K562 (cell line): ENCODE measurements around the gene RITA1.

Experiments
- CEBPB ChIP-seq: fragments of 450-650 bp; IDR thresholded peaks from 2 replicates; pipeline ENCODE4 v1.6.1; 2016; ENCODE audit warnings: missing genetic modification characterization, missing compliant biosample characterization
- KAT2B ChIP-seq: IDR thresholded peaks from one replicate; pipeline ENCODE4 v1.6.1; 2012; ENCODE audit warnings: low read depth, mild to moderate bottlenecking, control low read depth, inconsistent platforms, low read length, moderate library complexity
- POLR2AphosphoS2 ChIP-seq: IDR thresholded peaks from 2 replicates; pipeline ENCODE4 v1.6.1; 2012; ENCODE audit warnings: low read length, improper control_type of control experiment
- ZNF133 ChIP-seq: fragments of 250-450 bp; sonication (Bioruptor Pico); IDR thresholded peaks from 2 replicates; pipeline ENCODE4 v1.4.0; 2020; ENCODE audit warnings: mild to moderate bottlenecking
- TF ChIP-seq, protein P1 (sequence below), 2 experiments: fragments of 450-650 bp; formaldehyde crosslinking in 1 of 2; IDR thresholded peaks; 2 replicates each; pipeline versions ENCODE4 v1.4.0 to v1.6.1; 2014 to 2020; ENCODE audit warnings: mild to moderate bottlenecking in 2 of 2, borderline replicate concordance in 1 of 2, low read depth in 1 of 2
- TF ChIP-seq, protein P2 (sequence below), 2 experiments: IDR thresholded peaks; 2 replicates each; pipeline ENCODE4 v1.6.1; 2012; ENCODE audit warnings: improper control_type of control experiment in 2 of 2, low read depth in 2 of 2, low read length in 2 of 2, borderline replicate concordance in 1 of 2

DNA sequence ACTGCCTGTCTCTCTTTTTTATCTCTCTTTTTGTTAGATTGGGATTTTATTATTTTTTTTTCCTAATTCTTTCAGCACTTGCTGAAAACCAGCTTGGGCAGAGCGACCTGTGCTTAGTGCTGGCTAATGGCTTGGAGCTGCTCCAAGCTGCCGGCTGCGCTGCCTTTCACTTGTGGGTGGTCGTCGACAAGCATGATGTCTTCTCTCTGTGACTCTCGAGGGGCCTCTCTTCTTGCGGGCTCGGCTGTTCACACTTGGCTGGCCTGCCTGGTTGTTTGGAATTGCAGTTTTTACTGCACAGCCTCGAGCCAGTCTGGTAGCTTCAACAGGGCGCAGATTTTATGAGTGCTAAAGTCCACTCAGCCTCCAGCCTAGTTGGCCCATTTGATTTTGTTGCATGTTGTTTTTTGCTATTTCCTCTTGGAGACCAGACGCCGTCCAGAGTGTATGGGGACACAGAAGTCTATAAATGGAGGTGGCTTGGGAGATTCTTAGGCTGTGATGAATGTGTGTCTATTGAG, 54.4 kb downstream of the RITA1 start:
- no peak for TF ChIP-seq CEBPB (tag)
- no peak for TF ChIP-seq POLR2AphosphoS2
- TF ChIP-seq, protein P1, sequence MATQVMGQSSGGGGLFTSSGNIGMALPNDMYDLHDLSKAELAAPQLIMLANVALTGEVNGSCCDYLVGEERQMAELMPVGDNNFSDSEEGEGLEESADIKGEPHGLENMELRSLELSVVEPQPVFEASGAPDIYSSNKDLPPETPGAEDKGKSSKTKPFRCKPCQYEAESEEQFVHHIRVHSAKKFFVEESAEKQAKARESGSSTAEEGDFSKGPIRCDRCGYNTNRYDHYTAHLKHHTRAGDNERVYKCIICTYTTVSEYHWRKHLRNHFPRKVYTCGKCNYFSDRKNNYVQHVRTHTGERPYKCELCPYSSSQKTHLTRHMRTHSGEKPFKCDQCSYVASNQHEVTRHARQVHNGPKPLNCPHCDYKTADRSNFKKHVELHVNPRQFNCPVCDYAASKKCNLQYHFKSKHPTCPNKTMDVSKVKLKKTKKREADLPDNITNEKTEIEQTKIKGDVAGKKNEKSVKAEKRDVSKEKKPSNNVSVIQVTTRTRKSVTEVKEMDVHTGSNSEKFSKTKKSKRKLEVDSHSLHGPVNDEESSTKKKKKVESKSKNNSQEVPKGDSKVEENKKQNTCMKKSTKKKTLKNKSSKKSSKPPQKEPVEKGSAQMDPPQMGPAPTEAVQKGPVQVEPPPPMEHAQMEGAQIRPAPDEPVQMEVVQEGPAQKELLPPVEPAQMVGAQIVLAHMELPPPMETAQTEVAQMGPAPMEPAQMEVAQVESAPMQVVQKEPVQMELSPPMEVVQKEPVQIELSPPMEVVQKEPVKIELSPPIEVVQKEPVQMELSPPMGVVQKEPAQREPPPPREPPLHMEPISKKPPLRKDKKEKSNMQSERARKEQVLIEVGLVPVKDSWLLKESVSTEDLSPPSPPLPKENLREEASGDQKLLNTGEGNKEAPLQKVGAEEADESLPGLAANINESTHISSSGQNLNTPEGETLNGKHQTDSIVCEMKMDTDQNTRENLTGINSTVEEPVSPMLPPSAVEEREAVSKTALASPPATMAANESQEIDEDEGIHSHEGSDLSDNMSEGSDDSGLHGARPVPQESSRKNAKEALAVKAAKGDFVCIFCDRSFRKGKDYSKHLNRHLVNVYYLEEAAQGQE (IDR thresholded peaks at IDR 0.05; ENCODE audit: borderline replicate concordance) = no peak
- TF ChIP-seq, protein P1 (CRISPR knock-in tag; IDR thresholded peaks at IDR 0.05; ENCODE audit: low read depth) = no peak
- TF ChIP-seq ZNF133 (CRISPR knock-in tag) = no peak
- TF ChIP-seq KAT2B = no peak
- TF ChIP-seq, protein P2, sequence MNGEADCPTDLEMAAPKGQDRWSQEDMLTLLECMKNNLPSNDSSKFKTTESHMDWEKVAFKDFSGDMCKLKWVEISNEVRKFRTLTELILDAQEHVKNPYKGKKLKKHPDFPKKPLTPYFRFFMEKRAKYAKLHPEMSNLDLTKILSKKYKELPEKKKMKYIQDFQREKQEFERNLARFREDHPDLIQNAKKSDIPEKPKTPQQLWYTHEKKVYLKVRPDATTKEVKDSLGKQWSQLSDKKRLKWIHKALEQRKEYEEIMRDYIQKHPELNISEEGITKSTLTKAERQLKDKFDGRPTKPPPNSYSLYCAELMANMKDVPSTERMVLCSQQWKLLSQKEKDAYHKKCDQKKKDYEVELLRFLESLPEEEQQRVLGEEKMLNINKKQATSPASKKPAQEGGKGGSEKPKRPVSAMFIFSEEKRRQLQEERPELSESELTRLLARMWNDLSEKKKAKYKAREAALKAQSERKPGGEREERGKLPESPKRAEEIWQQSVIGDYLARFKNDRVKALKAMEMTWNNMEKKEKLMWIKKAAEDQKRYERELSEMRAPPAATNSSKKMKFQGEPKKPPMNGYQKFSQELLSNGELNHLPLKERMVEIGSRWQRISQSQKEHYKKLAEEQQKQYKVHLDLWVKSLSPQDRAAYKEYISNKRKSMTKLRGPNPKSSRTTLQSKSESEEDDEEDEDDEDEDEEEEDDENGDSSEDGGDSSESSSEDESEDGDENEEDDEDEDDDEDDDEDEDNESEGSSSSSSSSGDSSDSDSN (IDR thresholded peaks at IDR 0.05; ENCODE audit: borderline replicate concordance in 1 of 2, low read depth in 2 of 2, low read length in 2 of 2) = no peak
